Measurements from ENCODE around the gene ATP1B1.

The ATP1B1 gene

GRCh38 chr1:169129109-169129784 is 22.8 kb downstream of the ATP1B1 start:
- no peak for TF ChIP-seq CTCF (IDR thresholded peaks at IDR 0.05; ENCODE audit: low read depth, low read length)
- no peak overlapping the region for H3K4me3 ChIP-seq (ENCODE audit: low read depth, low read length)

GRCh38 chr1:169130683-169131082 is 24.2 kb downstream of the ATP1B1 start:
- H3K4me3 ChIP-seq (ENCODE audit: low read depth, low read length), result no peak overlapping the region
- TF ChIP-seq CTCF (IDR thresholded peaks at IDR 0.05; ENCODE audit: low read depth, low read length), result no peak

GRCh38 chr1:169132512-169133227 is 26.2 kb downstream of the ATP1B1 start:
- no peak for TF ChIP-seq CTCF (IDR thresholded peaks at IDR 0.05; ENCODE audit: low read depth, low read length)
- no peak overlapping the region for H3K4me3 ChIP-seq (ENCODE audit: low read depth, low read length)

GRCh38 chr1:169133228-169133576 is 26.7 kb downstream of the ATP1B1 start:
- H3K4me3 ChIP-seq (ENCODE audit: low read depth, low read length), result no peak overlapping the region
- TF ChIP-seq CTCF (IDR thresholded peaks at IDR 0.05; ENCODE audit: low read depth, low read length), result no peak

- H3K4me3 ChIP-seq (ENCODE audit: low read depth, low read length), result no peak overlapping the region
- TF ChIP-seq CTCF (IDR thresholded peaks at IDR 0.05; ENCODE audit: low read depth, low read length), result no peak; the same call in 1 of the 2 replicates
Observed at GRCh38 chr1:169133801-169134502, 27.5 kb downstream of the ATP1B1 start.

- no peak overlapping the region for H3K4me3 ChIP-seq (ENCODE audit: low read depth, low read length)
- TF ChIP-seq CTCF (IDR thresholded peaks at IDR 0.05; ENCODE audit: low read depth, low read length), result no peak
Observed at GRCh38 chr1:169137357-169137756, 30.9 kb downstream of the ATP1B1 start.

Data from WI38 (cell line).